Right hindlimb (tissue), 1 donor: ENCODE data around the gene MECP2.

Source experiments
- DNase-seq: peaks from one replicate; pipeline ENCODE4 v3.0.0-alpha.2; 2018

The MECP2 gene

DNA sequence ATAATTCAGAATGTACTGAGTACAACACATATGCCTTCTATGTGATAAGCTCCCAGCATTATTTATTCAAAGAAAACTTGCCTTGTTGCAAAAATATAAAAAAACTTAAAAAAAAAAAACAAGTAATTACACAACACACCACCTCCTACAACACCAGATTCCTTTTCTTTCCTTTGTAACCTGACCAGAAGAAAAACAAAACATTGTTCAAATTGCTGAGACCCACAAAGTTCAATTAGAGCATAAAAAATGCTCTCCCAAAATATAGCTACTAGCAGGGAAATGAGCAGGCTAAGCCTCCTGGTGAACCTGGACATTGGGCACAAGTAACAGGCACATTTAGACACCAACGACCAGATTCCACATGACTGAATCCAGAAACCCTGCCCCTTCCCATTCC lies 38.3 kb downstream of the MECP2 start:
- no peak for DNase-seq

DNA sequence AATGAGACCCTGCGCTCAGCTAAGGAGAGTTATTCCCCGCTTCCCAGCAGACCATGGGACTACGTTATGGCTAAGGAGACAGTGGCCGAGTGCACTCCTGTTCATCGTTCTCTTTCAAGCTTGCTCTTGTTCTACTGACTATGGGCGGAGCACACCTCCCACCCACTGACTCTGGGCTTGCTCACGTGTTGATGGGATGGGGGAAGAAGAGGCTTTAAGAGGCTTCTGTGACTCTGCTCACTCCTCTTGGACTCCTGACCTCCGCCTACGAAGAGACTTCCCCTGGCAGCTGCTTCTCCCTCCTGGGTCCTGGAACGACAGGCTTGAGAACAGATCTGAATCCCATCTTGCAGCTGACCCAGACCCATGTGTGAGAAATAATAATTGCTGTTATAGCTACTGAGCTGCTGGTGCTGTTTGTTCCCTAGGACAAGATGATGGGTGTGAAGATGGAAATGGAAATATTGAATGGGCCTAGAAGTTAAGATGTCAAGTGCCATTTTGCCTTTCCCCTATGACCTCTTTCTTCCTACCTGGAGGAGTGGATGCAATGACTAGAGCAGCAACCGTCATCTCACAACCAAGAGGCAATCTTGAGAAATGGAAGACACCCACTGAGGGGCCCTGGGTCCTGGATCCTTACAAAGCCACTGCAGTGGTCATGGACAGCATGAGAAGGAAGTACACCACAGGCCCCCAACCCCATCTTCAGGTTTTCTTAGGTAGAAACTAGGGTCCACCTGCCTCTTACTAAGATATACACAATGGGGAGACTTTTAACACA lies 39.1 kb downstream of the MECP2 start:
- no peak for DNase-seq

DNA sequence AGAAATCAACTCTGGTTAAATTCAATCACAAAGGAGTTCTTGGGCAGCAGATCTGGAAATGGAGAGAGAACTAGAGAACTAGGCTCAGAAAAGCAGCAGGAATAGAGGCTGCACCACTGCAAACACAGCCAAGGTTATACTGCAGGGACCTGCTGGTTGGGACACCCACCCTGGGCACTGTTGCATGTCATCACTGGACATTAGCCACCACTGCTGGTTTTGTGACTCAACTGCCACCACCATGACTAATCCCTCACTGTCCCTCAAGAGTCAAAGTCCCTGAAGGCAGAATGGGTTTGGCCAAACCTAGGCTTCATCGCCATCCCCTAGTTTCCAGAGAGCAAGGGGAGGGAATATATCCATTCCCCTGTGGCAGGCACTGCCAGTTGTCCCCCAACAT lies 39.7 kb downstream of the MECP2 start:
- DNase-seq = no peak

DNA sequence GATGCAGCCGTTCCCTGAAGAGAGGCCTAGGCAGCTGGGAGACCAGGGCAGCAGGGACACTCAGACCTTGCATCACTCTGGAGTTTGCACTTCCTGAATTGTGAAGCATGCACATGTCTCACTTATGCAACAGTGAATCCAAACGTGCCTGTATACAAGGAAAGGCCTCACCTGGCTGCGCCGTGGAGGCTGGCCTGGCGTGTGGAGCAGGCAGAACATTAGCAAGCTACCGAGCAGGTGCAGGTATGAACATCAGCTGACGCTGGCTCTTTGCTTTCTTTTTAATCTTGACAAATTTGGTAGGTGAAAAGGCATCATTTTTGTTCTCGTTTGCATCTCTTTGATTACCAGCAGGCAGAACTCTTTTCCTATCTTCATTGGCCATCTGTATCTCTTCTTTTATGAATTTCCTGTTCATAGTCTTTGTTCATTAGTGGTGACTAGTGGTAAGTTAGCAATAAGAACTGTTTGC lies 40.7 kb downstream of the MECP2 start:
- no peak for DNase-seq

DNA sequence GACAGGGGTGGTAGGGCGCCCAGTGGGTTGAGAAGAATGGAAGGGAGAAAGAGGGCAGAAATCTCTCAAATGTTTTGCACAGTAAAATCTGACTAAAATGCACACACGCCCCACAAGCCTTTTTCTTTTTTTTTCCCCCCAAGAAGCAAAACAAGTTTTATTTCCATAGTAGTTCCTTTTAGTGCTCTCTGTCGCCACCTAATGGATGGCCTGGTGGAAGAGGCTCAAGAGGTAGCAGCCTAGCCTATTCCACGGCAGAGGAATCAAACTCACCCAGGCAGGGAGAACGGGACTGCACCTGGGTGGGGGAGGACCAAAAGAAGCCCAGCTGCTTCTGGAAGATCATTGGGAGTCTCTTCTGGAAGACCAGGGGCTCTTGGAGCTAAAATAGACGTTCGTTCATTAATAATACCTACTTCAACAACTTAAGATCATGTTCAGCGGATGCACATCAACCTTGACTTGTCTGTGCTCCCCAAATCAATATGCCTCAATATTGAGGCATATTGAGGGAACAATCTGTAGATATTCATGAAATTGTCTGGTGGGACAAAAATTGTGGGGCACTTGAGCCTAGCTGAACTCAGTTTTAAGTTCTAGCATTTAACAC lies 46.2 kb downstream of the MECP2 start:
- peak; percentile 59 for DNase-seq

DNA sequence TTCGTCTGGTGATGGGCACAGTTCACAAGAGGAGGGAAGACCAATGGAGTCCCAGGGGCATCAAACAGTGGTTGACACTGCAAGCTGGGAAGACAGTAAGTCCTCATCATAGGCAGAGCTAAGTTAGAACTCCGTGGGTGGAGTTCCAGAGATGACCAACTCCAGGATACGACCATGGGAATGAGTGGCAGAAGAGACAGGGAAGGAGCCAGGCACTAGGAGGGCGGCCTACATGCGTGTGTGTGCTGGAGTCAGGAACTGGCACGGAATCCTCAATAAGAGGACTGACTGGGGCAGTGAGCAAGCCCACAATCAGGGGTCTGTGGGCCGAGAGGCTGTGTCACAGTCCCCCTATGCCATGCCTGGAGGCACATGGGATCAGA lies 47.4 kb downstream of the MECP2 start:
- DNase-seq = no peak

DNA sequence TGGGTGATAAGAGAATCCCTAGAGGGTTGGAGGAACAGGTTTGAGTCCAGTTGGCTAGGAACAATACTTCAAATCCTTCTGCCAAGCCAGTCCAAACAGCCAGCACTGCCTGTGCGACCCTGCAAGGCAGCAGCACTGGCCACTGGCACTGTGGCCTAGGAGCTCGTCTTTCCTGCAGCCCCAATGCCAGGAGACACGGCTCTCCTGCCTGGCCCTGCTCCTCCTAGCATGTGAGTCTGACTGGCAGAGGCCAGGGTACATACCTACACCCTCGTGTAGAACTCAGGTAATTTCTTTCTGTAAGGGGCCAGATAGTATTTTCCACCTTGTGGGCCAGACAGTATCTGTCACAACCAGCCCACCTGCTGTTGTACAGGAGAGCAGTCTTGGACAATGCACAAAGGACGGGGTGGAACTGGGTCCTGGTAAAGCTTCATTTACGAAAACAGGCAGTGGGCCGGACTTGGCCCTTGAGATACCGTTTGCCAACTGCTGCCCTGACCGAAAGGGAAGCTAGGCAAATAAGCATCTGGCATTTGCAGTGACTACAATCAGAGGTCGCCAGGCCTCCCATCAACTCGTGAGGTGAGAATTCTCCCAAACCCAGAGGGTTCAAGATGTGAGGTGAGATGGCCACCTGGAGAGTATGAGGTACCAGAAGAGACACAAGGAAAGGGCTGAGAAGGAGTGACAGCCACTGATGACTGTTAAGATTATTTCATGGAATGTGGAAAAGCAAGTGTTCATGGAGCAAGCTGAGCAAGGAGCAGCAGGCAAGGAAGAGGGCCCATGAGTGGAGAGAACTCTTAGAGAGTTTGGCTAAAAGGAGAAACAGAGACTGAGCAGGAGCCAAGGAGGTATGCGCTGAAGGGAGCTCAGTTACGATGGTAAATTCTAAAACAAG lies 48.1 kb downstream of the MECP2 start:
- DNase-seq = no peak

DNA sequence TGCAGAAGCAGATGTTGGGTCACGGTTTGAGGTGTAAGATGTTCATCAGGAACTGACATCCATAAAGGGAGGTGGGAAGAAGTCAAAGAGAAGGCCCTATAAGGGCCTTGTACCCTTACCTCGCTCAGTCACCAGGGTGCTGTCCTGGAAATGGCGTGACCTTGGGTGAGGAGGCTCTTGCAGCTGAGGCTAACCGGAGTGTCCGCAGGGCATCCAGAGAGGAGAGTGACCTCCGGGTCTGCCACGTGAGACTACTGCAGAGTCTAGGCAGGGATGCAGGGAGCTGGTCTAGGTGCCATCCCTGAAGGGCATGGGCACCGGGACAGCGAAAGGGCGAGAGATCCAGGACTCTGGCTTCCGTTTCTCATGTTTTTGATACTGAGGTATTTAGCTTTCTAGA lies 49.1 kb downstream of the MECP2 start:
- no peak for DNase-seq

DNA sequence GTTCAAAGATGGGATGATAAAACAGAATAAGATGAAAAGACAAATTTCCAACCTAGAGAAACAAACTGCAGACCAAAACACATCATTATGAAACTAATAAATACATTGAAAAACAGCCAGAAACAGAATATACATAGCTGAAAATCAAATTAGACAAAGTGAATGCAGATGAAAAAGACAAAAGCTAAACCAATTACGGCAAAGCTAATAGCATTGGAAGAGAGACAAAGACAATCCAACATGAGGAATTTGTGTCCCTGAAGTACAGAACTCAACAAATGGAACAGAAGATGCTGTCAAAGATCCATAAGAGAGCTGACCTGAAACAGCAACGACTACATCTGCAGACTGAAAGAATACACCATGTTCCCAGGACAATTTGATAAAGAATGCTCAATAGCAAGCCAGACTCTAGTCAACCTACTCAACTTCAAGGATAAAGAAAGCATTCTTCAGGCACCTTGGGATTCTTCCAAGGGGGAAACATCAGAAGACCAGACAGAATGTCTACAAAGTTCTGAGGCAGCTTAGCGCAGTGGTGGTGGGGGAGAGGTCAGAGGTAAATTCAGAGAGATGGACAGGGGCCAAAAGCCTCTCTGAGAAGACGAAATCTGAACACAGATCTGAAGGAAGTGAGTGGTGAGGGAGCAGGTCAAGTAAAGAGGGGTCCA lies 50.4 kb downstream of the MECP2 start:
- DNase-seq = no peak

DNA sequence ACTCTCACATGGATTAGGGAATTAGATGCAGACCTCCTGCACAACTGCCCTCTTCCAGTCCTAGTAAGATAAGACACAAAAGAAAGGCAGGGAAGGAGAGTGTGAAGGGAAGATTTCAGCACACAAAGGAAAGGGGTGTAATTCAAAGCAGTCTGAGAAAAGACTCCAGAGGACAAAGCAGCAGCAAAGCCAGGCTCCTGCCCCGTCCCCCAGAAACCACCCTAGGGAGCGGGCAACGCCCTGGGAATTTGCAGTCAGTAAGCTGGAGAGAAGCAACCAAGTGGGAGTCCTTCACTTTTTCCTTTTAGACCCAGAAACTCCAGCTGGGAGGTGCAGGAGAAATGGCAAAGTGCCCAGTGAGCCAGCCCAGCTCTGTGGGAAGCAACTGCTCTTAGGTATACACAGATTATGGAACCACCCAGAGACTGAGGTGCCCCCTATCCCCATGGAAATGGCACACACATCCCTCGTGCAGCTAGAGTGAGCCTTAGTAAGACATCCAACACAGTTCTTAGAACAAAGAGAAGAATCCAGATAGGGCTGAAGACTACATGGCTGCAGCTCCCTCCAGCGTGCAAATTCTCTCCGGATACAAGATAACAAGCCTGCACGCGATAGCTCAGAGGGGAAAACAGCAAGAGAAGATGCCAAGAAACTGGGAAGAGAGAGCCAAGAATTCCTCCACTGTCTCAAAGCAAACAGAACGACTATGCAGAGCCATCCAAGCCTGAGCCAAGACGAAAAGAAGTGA lies 51.3 kb downstream of the MECP2 start:
- peak; percentile 56 for DNase-seq

DNA sequence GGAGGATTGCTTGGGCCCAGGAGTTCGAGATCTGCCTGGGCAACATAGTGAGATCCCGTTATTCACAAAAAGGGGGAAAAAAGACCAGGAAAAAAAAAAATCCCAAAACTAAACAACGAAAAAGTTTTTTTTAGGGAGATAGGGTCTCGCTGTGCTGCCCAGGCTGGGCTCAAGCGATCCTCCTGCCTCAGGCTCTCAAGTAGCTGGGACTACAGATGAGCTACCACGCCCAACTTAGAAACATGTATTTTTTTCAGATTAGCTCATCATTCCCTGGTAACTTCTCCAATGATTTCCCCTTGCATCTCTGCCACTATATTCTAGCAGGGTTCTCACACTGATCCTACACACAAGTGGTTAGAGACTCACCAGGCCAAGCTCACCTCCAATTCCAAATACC lies 53.4 kb downstream of the MECP2 start:
- DNase-seq = no peak

DNA sequence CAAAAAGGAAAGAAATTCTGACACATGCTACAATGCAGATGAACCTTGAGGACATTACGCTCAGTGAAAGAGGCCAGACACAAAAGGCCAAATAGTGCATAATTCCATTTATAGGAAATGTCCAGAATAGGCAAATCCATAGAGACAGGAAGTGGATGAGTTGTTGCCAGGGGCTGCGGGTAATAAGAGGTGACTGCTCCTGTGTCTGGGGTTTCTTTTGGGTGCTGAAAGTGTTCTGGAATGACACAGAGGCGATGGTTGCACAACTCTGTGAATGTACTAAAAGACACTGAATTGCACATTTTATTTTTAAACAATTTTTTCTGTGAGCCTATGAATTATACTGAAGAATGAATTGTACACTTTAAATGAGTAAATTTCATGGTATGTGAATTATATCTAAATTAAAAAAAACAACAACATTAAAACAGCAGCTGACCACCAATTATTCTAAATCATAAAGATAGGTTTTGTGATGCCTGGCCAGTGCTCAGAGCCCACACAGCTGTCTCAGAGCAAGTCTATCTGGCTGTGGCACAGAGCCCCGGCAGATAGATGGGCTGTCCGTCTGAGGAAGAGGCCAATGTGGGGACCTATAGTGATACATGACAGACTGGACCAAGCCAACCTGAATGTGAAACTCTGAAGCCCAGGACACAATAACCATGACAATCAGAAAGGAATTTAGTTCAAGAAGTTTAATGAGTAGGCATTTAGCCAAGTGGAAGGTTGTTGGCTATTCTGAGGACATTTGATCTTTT lies 54.3 kb downstream of the MECP2 start:
- DNase-seq = no peak

DNA sequence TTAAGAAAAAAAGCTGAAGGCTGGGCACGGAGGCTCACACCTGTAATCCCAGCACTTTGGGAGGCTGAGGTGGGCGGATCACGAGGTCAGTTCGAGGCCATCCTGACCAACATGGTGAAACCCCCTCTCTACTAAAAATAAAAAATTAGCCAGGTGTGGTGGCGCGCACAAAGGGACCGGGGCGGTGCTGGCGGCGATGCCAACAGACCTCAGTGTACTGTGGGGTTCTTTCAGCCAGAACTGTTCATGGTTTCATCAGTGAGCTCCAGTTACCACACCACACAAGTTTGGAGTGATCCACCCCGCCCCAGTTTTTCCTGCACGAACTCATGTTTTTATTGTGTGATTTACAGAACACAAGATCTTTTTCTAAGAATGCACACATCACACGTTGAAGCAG lies 56.7 kb downstream of the MECP2 start:
- DNase-seq = no peak

DNA sequence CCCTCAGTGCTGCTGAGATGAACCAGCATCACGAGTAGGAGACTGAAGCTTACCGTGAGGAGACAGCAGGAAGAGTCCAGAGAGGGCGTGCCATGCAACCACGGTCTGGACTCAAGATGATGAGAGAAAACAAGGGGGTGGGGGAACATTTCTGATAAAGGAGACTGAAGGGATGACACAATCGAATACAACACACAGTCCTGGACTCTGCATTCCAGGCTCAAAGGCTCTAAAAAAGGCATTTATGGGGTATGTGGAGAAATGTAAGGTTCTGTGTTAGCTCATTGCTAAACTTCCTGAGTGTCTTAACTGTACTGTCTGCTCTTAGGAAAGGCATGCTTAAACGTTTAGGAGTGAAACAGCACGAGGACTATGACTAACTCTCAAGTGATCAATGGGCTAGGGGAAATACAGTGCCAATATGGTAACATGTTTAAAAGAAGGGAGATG lies 57.2 kb downstream of the MECP2 start:
- no peak for DNase-seq

DNA sequence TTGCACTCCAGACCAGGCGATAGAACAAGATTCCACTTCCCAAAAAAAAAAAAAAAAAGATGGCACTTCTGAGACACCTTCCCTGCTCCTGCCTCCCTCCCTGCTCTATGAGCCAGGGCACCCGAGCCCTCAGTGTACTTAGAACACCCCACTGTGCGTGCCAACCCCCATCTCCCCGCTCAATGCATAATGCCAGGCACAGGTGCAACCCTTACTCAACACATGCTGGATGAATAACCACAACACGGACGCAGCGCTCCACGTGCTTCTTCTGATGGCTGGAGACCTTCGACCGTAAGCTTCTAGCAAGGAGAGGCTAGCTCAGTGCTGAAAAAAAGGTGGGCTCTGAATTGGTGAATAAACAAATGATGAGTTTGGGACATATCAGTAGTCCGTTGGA lies 57.9 kb downstream of the MECP2 start:
- no peak for DNase-seq

DNA sequence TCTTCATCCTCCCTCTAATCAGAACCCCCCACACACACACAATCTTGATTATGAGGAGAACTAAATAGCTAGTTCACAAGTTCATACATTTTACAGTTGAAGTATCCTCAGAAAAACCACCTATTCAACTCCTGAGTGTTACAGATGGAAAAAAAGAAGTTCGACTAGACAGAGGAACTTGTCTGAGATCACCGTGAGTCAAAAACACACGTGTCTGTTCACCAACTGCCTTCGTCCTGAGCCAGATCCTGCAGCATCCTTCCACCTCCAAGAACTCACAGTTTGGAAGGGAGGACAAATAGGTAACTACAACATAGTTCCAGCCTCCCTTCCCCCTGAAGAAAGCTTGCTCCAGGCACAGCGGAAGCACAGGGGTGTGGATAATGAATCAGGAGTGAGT lies 58.9 kb downstream of the MECP2 start:
- no peak for DNase-seq

DNA sequence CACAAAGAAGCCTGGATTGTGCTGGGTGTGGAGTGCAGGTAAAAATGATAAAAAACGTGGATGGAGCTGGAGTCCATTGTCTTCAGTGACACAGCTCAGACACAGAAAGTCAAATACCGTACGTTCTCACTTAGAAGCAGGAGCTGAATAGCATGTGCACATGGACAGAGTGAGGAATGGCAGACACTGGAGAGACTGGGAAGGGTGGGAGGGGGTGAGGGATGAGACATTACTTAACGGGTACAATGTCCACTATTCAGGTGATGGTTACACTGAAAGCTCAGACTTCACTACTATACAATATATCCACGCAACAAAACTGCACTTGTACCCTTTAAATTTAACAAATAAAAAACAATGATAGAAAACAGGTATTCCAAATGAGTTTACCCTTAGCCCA lies 59.8 kb downstream of the MECP2 start:
- DNase-seq = no peak

DNA sequence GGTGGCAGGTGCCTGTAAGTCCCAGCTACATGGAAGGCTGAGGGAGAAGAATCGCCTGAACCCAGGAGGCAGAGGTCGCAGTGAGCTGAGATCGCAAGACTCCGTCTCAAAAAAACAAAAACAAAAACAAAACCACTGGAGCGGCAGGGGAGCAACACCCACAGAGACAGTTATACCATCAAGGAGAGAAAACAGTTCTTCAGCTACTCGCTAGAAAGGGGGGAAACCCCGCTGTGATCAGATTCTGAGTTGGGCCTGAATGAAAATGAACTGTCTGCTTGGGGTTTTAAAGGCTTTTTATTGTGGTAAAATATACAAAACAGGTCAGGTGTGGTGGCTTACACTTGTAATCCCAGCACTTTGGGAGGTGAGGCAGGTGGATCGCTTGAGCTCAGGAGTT lies 61.0 kb downstream of the MECP2 start:
- DNase-seq = no peak

DNA sequence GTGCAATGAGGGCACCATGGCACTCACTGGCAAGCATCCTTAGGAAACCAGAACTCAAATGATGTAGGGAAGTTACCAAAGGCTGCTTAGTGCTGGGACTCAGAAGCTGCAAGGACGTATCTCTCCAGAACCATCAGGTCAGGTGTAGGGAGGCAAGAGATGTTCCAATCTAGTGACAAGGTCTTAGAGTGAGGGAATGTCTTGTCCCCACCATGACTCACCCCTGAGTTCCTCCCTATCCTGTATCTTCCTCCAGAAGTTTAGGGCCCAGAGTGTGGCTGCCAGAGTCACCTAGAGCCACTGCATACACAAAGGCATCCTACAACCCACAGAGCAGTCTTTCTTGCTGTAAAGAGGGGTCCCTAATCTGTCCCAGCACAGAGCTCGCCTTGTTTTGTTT lies 63.7 kb downstream of the MECP2 start:
- DNase-seq = no peak

DNA sequence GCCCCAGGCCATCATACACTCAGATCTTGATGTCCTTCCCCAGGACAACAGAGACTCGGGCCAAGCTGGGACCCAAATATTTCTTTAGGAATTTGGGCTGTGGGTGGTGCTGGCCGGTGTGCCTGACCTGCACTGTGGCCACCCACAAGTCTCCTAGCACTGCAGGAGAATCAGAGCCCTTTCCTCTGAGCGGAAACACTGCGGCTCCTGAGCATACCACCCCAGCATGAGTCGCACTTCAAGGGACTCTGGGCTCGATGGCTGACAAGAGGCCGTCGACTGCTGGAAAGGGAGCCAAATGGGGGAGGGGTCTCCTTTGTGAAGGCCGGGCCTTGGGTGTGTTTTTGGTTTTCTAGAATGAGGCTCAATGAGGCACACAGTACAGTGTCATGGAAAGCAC lies 64.9 kb downstream of the MECP2 start:
- no peak for DNase-seq

DNA sequence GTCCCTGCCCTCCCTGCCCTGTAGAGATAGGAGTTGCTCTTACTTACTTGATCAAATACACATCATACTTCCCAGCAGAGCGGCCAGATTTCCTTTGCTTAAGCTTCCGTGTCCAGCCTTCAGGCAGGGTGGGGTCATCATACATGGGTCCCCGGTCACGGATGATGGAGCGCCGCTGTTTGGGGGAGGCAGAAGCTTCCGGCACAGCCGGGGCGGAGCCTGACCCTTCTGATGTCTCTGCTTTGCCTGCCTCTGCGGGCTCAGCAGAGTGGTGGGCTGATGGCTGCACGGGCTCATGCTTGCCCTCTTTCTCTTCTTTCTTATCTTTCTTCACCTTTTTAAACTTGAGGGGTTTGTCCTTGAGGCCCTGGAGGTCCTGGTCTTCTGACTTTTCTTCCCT lies 65.4 kb downstream of the MECP2 start:
- no peak for DNase-seq
